MM.1S (cell line): Measurements from ENCODE around the gene MUC12.
"Not testable (repeated sequence)": the region's sequence is repeated elsewhere in the genome, so short reads cannot be mapped to it uniquely, and the experiment has no call there.

Source experiments
- DNase-seq: peaks from one replicate; pipeline ENCODE4 v3.0.0-alpha.2; 2015
- H2AFZ ChIP-seq: fragments of 300-600 bp; sonication (generic); 2 replicates; pipeline ENCODE4 v1.6.0; 2016; ENCODE audit warnings: antibody characterized with exemption, low read length
- H3F3A ChIP-seq: fragments of 300-600 bp; sonication (generic); 2 replicates; pipeline ENCODE4 v1.6.1; 2016; ENCODE audit warnings: mild to moderate bottlenecking, antibody characterized with exemption, low read length, moderate library complexity, mixed read lengths; ENCODE audit not compliant: insufficient read depth
- H3K27ac ChIP-seq: fragments of 300-600 bp; sonication (generic); 2 replicates; pipeline ENCODE4 v1.5.1; 2016; ENCODE audit warnings: mild to moderate bottlenecking, low read length
- H3K27me3 ChIP-seq: fragments of 300-600 bp; sonication (generic); replicated peaks from 2 replicates; pipeline ENCODE4 v1.6.0; 2016; ENCODE audit warnings: low read length; ENCODE audit not compliant: insufficient read depth
- H3K36me3 ChIP-seq: fragments of 300-600 bp; sonication (generic); replicated peaks from 2 replicates; pipeline ENCODE4 v1.6.1; 2016; ENCODE audit warnings: mild to moderate bottlenecking, low read length, mixed read lengths; ENCODE audit not compliant: insufficient read depth
- H3K4me1 ChIP-seq: fragments of 300-600 bp; sonication (generic); 2 replicates; pipeline ENCODE4 v1.6.1; 2016; ENCODE audit warnings: low read length, mixed read lengths
- H3K4me2 ChIP-seq: fragments of 300-600 bp; sonication (generic); 2 replicates; pipeline ENCODE4 v1.6.0; 2016; ENCODE audit warnings: low read depth, low read length
- H3K4me3 ChIP-seq: fragments of 300-600 bp; sonication (generic); 2 replicates; pipeline ENCODE4 v1.5.1; 2016; ENCODE audit warnings: low read length, mixed read lengths
- H3K79me2 ChIP-seq: fragments of 300-600 bp; sonication (generic); 2 replicates; pipeline ENCODE4 v1.6.1; 2016; ENCODE audit warnings: mixed run types, low read length, mixed read lengths
- H3K9ac ChIP-seq: fragments of 300-600 bp; sonication (generic); 2 replicates; pipeline ENCODE4 v1.6.1; 2016; ENCODE audit warnings: low read length, mixed read lengths
- H3K9me2 ChIP-seq: fragments of 300-600 bp; sonication (generic); replicated peaks from 2 replicates; pipeline ENCODE4 v1.6.1; 2016; ENCODE audit warnings: mild to moderate bottlenecking, low read length, mixed read lengths; ENCODE audit not compliant: insufficient read depth
- H3K9me3 ChIP-seq: fragments of 300-600 bp; sonication (generic); replicated peaks from 2 replicates; pipeline ENCODE4 v1.6.1; 2016; ENCODE audit warnings: mild to moderate bottlenecking, low read length, mixed read lengths; ENCODE audit not compliant: insufficient read depth
- H4K20me1 ChIP-seq: fragments of 300-600 bp; sonication (generic); 2 replicates; pipeline ENCODE4 v1.6.1; 2016; ENCODE audit warnings: mild to moderate bottlenecking, low read length, moderate library complexity, mixed read lengths; ENCODE audit not compliant: insufficient read depth
- CTCF ChIP-seq: fragments of 300-600 bp; sonication (generic); IDR thresholded peaks from 2 replicates; pipeline ENCODE4 v1.5.1; 2016; ENCODE audit warnings: antibody characterized with exemption, low read length, mixed read lengths
- EZH2 ChIP-seq: fragments of 300-600 bp; sonication (generic); optimal IDR thresholded peaks from 2 replicates; pipeline ENCODE3; 2017; ENCODE audit warnings: low read depth, mild to moderate bottlenecking, antibody characterized with exemption, low read length, mixed read lengths
- EZH2phosphoT487 ChIP-seq: fragments of 300-600 bp; sonication (generic); IDR thresholded peaks from 2 replicates; pipeline ENCODE4 v1.6.1; 2018; ENCODE audit warnings: antibody characterized with exemption, low read length

MUC12 gene

GRCh38 chr7:100969066-100969615, at the start of gene MUC12:
TSS of gene MUC12 (plus strand) at chr7:100969565. CDS start at chr7:100969623, 58 bp downstream.
- no peaks in the 10 kb centered on the region for H3K79me2 ChIP-seq
- H3K27me3 ChIP-seq, result peaks cover 71% of the 10 kb centered on the region
- H3K4me1 ChIP-seq, result no peaks in the 10 kb centered on the region
- no peak for DNase-seq
- no peaks in the 10 kb centered on the region for H3F3A ChIP-seq
- no peaks in the 10 kb centered on the region for H3K9me3 ChIP-seq
- no peaks in the 10 kb centered on the region for H4K20me1 ChIP-seq
- no peaks in the 10 kb centered on the region for H3K36me3 ChIP-seq
- H3K9ac ChIP-seq, result no peak within 1 kb of the TSS
- no peaks in the 10 kb centered on the region for H3K9me2 ChIP-seq
- no peak for TF ChIP-seq EZH2phosphoT487
- no peak for TF ChIP-seq EZH2
- no peak for TF ChIP-seq CTCF
- H3K27ac ChIP-seq, result no peak within 1 kb of the TSS
- no peak within 1 kb of the TSS for H3K4me2 ChIP-seq
- no peak within 1 kb of the TSS for H2AFZ ChIP-seq
- H3K4me3 ChIP-seq, result no peak within 1 kb of the TSS

GRCh38 chr7:100919779-100920437, 49.5 kb upstream of the MUC12 start:
- not testable (repeated sequence) for H3K27ac ChIP-seq, H3K79me2 ChIP-seq, H3K36me3 ChIP-seq, H3K4me2 ChIP-seq, H3K9ac ChIP-seq, H3K4me1 ChIP-seq, DNase-seq, H2AFZ ChIP-seq, H3K9me3 ChIP-seq, H3K4me3 ChIP-seq, H3K9me2 ChIP-seq, H3F3A ChIP-seq, H4K20me1 ChIP-seq
- peaks cover 29% of the 10 kb centered on the region for H3K27me3 ChIP-seq

GRCh38 chr7:100921039-100921438, 48.3 kb upstream of the MUC12 start:
- no peaks in the 10 kb centered on the region for H3K4me1 ChIP-seq
- H3F3A ChIP-seq, result no peaks in the 10 kb centered on the region
- H3K79me2 ChIP-seq, result no peaks in the 10 kb centered on the region
- peaks cover 29% of the 10 kb centered on the region for H3K27me3 ChIP-seq
- H4K20me1 ChIP-seq, result no peaks in the 10 kb centered on the region
- TF ChIP-seq EZH2 (no peak), EZH2phosphoT487 (no peak), CTCF (no peak)
- H3K27ac ChIP-seq, result no peak overlapping the region
- no peak overlapping the region for H3K4me3 ChIP-seq
- H3K9ac ChIP-seq, result no peak overlapping the region
- no peaks in the 10 kb centered on the region for H3K9me2 ChIP-seq
- H3K4me2 ChIP-seq, result no peak overlapping the region
- no peaks in the 10 kb centered on the region for H3K36me3 ChIP-seq
- no peaks in the 10 kb centered on the region for H3K9me3 ChIP-seq
- H2AFZ ChIP-seq, result no peak overlapping the region
- DNase-seq, result no peak

GRCh38 chr7:100923616-100924015, 45.7 kb upstream of the MUC12 start:
- H2AFZ ChIP-seq, H3K9me3 ChIP-seq, H3K9ac ChIP-seq, H3K27ac ChIP-seq, DNase-seq, H3K4me2 ChIP-seq, H3F3A ChIP-seq, H3K4me1 ChIP-seq, H4K20me1 ChIP-seq, H3K36me3 ChIP-seq, H3K79me2 ChIP-seq, H3K4me3 ChIP-seq, H3K9me2 ChIP-seq: not testable (repeated sequence)
- peaks cover 30% of the 10 kb centered on the region for H3K27me3 ChIP-seq
